ENCODE data around the gene ADISSP. TPM values are rescaled to one million over a fixed set of nuclear protein-coding genes. Genes with fewer than 3 reads are reported as not detected.

ADISSP gene
- 34.8 and 35.2 TPM in 2 replicates for total RNA-seq

DNA sequence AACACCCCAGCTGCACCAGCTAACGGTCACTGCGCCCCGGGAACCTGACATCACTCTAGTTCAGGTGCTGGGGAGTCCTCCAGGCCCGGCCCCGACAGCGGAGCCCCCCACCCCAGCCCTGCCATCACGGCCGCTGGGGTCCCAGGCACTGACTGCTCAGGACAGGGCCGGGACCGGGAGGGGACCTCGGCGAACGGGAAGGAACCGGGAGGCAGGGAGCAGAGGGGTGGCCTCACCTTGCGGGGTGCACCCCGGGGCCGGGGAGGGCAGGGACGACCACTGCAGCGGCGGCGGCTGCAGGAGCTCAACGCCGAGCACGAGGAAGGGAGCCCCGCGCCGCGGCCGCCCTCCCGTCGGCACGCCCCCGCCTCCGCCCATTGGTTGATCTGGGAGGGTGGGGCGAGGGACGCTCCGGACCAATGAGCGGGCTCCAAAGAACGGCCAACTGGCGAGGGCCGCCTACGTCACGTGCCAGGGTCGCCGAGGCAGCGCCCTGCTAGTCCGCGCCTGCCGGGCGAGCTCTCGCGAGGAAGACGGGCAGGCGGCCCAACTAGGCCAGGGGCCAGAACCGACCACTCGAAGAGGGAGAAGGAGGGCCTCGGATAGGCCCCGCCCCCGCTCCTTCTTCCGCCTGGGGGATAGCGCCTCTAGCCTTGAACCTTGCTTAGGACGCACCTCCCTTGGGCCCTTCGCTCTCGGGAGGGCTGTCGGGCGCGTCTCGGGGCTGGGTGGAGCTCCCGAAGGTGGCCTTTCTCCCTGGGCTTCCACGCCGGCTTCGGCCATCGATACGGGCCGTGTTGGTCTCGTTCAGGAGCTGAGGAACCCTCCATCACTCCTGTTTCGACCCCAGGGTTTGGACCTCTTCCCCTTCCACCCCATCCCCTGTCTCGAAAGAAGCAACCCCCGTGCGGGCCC lies at the start of gene ADISSP:
Gene ADISSP (minus strand): TSS at position 327 of the 915 bp plus-strand sequence. CDS start 7,653 bp downstream, outside the sequence.
- Histone ChIP-seq H3K36me3 (ENCODE audit: control insufficient read depth, insufficient read depth, low read length) (no peaks in the 10 kb centered on the region), H3K27me3 (ENCODE audit: control insufficient read depth, insufficient read depth, low read length) (no peaks in the 10 kb centered on the region), H3K4me3 (ENCODE audit: low read depth, low read length) (peak within 1 kb of the TSS; percentile 79)
- DNase-seq (ENCODE audit: low read depth), result peak; percentile 91
- TF ChIP-seq, protein P1, sequence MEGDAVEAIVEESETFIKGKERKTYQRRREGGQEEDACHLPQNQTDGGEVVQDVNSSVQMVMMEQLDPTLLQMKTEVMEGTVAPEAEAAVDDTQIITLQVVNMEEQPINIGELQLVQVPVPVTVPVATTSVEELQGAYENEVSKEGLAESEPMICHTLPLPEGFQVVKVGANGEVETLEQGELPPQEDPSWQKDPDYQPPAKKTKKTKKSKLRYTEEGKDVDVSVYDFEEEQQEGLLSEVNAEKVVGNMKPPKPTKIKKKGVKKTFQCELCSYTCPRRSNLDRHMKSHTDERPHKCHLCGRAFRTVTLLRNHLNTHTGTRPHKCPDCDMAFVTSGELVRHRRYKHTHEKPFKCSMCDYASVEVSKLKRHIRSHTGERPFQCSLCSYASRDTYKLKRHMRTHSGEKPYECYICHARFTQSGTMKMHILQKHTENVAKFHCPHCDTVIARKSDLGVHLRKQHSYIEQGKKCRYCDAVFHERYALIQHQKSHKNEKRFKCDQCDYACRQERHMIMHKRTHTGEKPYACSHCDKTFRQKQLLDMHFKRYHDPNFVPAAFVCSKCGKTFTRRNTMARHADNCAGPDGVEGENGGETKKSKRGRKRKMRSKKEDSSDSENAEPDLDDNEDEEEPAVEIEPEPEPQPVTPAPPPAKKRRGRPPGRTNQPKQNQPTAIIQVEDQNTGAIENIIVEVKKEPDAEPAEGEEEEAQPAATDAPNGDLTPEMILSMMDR (IDR thresholded peaks at IDR 0.05; ENCODE audit: insufficient read depth, low read length, poor library complexity, severe bottlenecking), result peak; percentile 19

DNA sequence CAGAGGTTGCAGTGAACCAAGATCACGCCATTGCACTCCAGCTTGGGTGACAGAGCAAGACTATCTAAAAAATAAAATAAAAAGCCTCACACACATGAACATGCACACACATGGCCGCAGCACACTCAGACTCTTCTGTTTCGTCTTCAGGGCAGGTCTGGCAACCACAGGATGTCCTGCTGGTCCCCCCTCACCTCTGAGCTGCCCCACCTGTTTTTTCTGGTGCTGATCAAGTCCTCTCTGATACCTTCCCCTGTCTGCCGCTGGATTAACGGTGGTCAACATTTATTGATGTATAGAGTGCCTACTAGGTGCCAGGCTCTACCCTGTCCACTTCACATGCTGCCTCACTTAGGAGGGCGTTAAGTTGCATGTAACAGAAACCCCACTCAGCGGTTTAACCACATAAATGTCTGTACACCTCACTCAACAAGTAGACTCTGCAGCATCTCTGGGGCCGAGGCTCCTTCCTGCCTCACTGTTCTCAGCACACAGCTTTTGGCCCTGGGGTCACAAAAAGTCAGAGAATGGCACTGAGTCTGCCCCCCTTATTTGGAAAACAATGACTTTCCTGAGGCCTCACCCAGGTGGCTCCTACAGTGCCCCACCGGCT lies 48.3 kb upstream of the ADISSP start:
- DNase-seq (ENCODE audit: low read depth), result no peak
- H3K27me3 ChIP-seq (ENCODE audit: control insufficient read depth, insufficient read depth, low read length), result no peaks in the 10 kb centered on the region
- no peaks in the 10 kb centered on the region for H3K36me3 ChIP-seq (ENCODE audit: control insufficient read depth, insufficient read depth, low read length)
- TF ChIP-seq, protein P1 (IDR thresholded peaks at IDR 0.05; ENCODE audit: insufficient read depth, low read length, poor library complexity, severe bottlenecking), result no peak
- H3K4me3 ChIP-seq (ENCODE audit: low read depth, low read length), result no peak overlapping the region

DNA sequence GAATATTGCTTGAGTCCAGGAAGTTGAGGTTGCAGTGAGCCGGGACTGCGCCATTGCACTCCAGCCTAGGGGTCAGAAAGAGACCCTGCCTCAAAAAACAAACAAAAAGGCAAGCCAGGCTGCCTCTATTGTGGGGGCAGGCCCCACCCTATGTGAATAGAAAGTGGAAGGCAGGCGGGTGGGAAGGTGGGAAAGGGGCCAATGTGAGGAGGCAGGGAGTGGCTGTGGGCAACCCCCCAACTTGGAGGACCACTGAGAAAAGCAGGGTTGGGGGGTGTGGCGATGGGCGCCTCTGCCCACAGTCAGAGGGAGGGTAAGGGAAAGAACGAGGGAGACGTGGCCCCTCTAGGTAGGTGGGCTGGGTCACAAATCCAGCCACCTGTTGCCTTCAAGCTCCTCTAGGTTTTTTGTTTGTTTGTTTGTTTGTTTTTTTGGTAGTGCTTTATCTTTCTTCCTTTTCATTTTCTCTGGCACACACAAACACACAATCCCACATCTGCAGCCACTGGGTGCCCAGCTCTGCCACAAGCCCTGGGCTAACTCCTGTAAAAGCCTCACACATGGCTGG lies 47.5 kb upstream of the ADISSP start:
- no peak for DNase-seq (ENCODE audit: low read depth)
- no peaks in the 10 kb centered on the region for H3K36me3 ChIP-seq (ENCODE audit: control insufficient read depth, insufficient read depth, low read length)
- TF ChIP-seq, protein P1 (IDR thresholded peaks at IDR 0.05; ENCODE audit: insufficient read depth, low read length, poor library complexity, severe bottlenecking), result no peak
- H3K4me3 ChIP-seq (ENCODE audit: low read depth, low read length), result no peak overlapping the region
- no peaks in the 10 kb centered on the region for H3K27me3 ChIP-seq (ENCODE audit: control insufficient read depth, insufficient read depth, low read length)

DNA sequence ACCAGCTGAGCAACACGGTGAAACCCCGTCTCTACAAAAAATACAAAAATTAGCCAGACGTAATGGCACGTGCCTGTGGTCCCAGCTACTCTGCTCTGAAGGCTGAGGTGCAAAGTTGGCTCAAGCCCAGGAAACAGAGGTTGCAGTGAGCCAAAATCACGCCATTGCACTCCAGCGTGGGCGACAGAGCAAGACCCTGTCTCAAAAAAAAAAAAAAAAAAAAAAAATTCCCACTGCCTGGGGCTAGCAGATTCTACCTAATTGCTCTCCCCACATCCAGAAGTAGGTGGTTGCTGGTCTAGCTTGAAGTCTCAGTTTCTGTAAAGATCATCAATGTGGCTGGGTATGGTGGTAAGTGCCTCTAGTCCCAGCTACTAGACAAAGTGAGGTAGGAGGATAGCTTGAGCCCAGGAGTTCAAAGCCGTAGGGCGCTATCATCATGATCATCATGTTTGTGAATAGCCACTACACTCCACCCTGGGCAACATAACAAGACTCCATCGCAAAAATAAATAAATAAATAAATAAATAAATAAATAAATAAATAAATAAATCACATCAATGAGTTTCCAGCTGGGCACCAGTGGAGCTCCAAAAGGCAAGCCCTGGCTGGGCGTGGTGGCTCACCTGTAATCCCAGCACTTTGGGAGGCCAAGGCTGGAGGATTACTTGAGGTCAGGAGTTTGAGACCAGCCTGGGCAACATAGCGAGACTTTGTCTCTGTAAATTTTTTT lies 46.5 kb upstream of the ADISSP start:
- DNase-seq (ENCODE audit: low read depth), result no peak
- TF ChIP-seq, protein P1 (IDR thresholded peaks at IDR 0.05; ENCODE audit: insufficient read depth, low read length, poor library complexity, severe bottlenecking), result no peak

DNA sequence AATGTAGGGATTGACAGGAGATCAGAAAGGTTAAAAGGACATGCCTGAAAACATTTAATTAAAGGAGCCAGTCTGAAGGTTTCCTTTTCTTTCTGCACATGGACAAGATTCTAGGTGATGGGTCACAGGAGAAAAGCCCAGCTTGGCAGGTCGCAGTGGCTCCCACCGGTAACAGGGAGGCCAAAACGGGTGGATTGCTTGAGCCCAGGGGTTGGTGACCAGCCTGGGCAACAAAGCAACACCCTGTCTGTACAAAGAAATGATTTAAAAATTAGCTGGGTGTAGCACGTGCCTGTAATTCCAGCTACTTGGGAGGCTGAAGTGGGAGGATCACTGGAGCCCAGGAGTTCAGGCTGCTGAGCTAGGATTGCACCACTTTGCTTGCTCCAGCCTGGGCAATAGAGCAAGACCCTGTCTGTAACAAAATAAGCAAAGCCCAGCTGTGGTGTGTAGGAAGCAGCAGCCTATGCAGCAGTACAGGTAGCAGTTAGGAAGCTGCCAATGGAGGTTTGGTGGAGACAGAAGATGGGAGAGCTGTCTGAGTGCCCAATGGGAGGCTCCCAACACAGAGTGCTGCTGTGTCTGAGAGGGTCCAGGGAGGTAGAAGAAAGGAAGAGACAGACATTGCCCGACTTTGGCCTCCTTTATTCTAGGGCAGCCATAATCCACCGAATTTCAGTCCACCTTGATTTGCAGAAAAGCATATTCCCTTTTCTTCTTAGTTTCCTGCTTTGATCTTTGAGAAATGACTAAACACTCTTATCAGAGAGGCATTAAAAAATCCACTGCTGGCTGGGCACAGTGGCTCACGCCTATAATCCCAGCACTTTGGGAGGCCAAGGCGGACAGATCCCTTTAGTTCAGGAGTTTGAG lies 45.7 kb upstream of the ADISSP start:
- H3K4me3 ChIP-seq (ENCODE audit: low read depth, low read length), result no peak overlapping the region
- no peak for DNase-seq (ENCODE audit: low read depth)
- no peaks in the 10 kb centered on the region for H3K27me3 ChIP-seq (ENCODE audit: control insufficient read depth, insufficient read depth, low read length)
- no peaks in the 10 kb centered on the region for H3K36me3 ChIP-seq (ENCODE audit: control insufficient read depth, insufficient read depth, low read length)
- TF ChIP-seq, protein P1 (IDR thresholded peaks at IDR 0.05; ENCODE audit: insufficient read depth, low read length, poor library complexity, severe bottlenecking), result no peak

More for the DNA sequence above, 46.5 kb upstream of the ADISSP start:
- no peak overlapping the region for H3K4me3 ChIP-seq (ENCODE audit: low read depth, low read length)
- H3K36me3 ChIP-seq (ENCODE audit: control insufficient read depth, insufficient read depth, low read length), result no peaks in the 10 kb centered on the region
- no peaks in the 10 kb centered on the region for H3K27me3 ChIP-seq (ENCODE audit: control insufficient read depth, insufficient read depth, low read length)

Data from kidney epithelial cell (primary cell).